GM12864 (cell line): ENCODE results near the gene TMEM200C.
"Not testable (repeated sequence)": the region's sequence is repeated elsewhere in the genome, so short reads cannot be mapped to it uniquely, and the experiment has no call there.

Experiments used
- DNase-seq: peaks from one replicate; pipeline ENCODE4 v3.0.0-alpha.2; 2011; ENCODE audit warnings: low read depth
- H3K4me3 ChIP-seq: 2 replicates; pipeline ENCODE4 v1.5.1; 2011; ENCODE audit warnings: mild to moderate bottlenecking, low read depth, low read length, control low read depth
- CTCF ChIP-seq: IDR thresholded peaks from 2 replicates; pipeline ENCODE4 v1.5.1; 2011; ENCODE audit warnings: low read depth, mild to moderate bottlenecking, moderate library complexity, low read length, control low read depth, inconsistent platforms; ENCODE audit errors: missing control alignments

The TMEM200C gene

GRCh38 chr18:5865521-5865920, 29.8 kb downstream of the TMEM200C start:
- TF ChIP-seq CTCF: no peak
- no peak for DNase-seq
- H3K4me3 ChIP-seq: no peak overlapping the region

- H3K4me3 ChIP-seq, DNase-seq: not testable (repeated sequence)
Measured at GRCh38 chr18:5862127-5862526, 33.2 kb downstream of the TMEM200C start.

- TF ChIP-seq CTCF: no peak
- no peak for DNase-seq
- H3K4me3 ChIP-seq: no peak overlapping the region
Measured at GRCh38 chr18:5857180-5857579, 38.1 kb downstream of the TMEM200C start.

GRCh38 chr18:5853253-5853652, 42.1 kb downstream of the TMEM200C start:
- no peak for DNase-seq
- TF ChIP-seq CTCF: no peak
- H3K4me3 ChIP-seq: no peak overlapping the region

GRCh38 chr18:5851998-5852397, 43.3 kb downstream of the TMEM200C start:
- H3K4me3 ChIP-seq: no peak overlapping the region
- TF ChIP-seq CTCF: no peak
- DNase-seq: no peak

- H3K4me3 ChIP-seq: no peak overlapping the region
- no peak for DNase-seq
- TF ChIP-seq CTCF: no peak
Measured at GRCh38 chr18:5842653-5843052, 52.7 kb downstream of the TMEM200C start.

- no peak for TF ChIP-seq CTCF
- DNase-seq: no peak
- no peak overlapping the region for H3K4me3 ChIP-seq
Measured at GRCh38 chr18:5841518-5841917, 53.8 kb downstream of the TMEM200C start.

GRCh38 chr18:5840547-5840946, 54.8 kb downstream of the TMEM200C start:
- no peak overlapping the region for H3K4me3 ChIP-seq
- TF ChIP-seq CTCF: no peak
- DNase-seq: no peak
